Occipital lobe (tissue), 2 donors: Measurements from ENCODE around the gene RNASE13. TPM values are rescaled to one million over a fixed set of nuclear protein-coding genes. Genes with fewer than 3 reads are reported as not detected.
A peak's percentile ranks its signal among the peaks of the same experiment; 100 is the strongest.
"Not testable (repeated sequence)": the region's sequence is repeated elsewhere in the genome, so short reads cannot be mapped to it uniquely, and the experiment has no call there.

ENCODE experiments used
- DNase-seq: peaks from one replicate; lab custom pipeline; 2025; lab: John Stamatoyannopoulos, UW
- total RNA-seq: library from RNA; depleted of rRNA; stranded (reverse); fragments of >200 nt; gene quantifications from one replicate; pipeline ENCODE4 v1.2.3, GENCODE V29; 2014

RNASE13 gene
- total RNA-seq, 1 donor from 2014 or later = not detected

GRCh38 chr14:21042918-21043317 is 8.3 kb upstream of the RNASE13 start:
- peak; percentile 27 for DNase-seq

- DNase-seq = peak; percentile 5
Observed at GRCh38 chr14:21041676-21042433, 7.2 kb upstream of the RNASE13 start, which contains the start of gene RNASE7. TSS of gene RNASE7 (plus strand) at chr14:21042362. CDS start at chr14:21042993, 631 bp downstream.

GRCh38 chr14:21040941-21041340 is 6.3 kb upstream of the RNASE13 start:
- not testable (repeated sequence) for DNase-seq

- DNase-seq = no peak
Observed at GRCh38 chr14:21040370-21040925, 5.8 kb upstream of the RNASE13 start.

GRCh38 chr14:21039585-21040369 is 5.2 kb upstream of the RNASE13 start:
- DNase-seq = no peak

GRCh38 chr14:21038441-21039422 is 4.1 kb upstream of the RNASE13 start:
- DNase-seq = peak; percentile 76

- no peak for DNase-seq
Observed at GRCh38 chr14:21037156-21037555, 2.5 kb upstream of the RNASE13 start.

- no peak for DNase-seq
Observed at GRCh38 chr14:21036751-21037150, 2.1 kb upstream of the RNASE13 start.

- DNase-seq = no peak
Observed at GRCh38 chr14:21033133-21033698, 1.4 kb downstream of the RNASE13 start.

GRCh38 chr14:21032326-21033132 is 2.1 kb downstream of the RNASE13 start:
- DNase-seq = no peak

- no peak for DNase-seq
Observed at GRCh38 chr14:21030531-21030930, 4.1 kb downstream of the RNASE13 start.

- DNase-seq = no peak
Observed at GRCh38 chr14:21029917-21030316, 4.7 kb downstream of the RNASE13 start, which contains the start of gene TPPP2. TSS of gene TPPP2 (plus strand) at chr14:21030217. CDS start at chr14:21030582, 365 bp downstream.

- DNase-seq = no peak
Observed at GRCh38 chr14:21026988-21027315, 7.7 kb downstream of the RNASE13 start.

GRCh38 chr14:21026274-21026987 is 8.2 kb downstream of the RNASE13 start:
- peak; percentile 67 for DNase-seq

- DNase-seq = peak; percentile 60
Observed at GRCh38 chr14:21025371-21026273, 9.0 kb downstream of the RNASE13 start.

GRCh38 chr14:21024585-21025370 is 9.8 kb downstream of the RNASE13 start, which contains the start of gene NDRG2:
TSS of gene NDRG2 (minus strand) at chr14:21025061. CDS start at chr14:21023315, 1,746 bp downstream.
- peak; percentile 66 for DNase-seq
